TTC549 (cell line): ENCODE results near the gene USP33.
"Not testable (repeated sequence)": the region's sequence is repeated elsewhere in the genome, so short reads cannot be mapped to it uniquely, and the experiment has no call there.

Source experiments
- FAIRE-seq: peaks from 2 replicates; lab custom pipeline; 2012; peaks lifted over from hg19 to GRCh38; lab: Jason Lieb, UNC

The USP33 gene

GRCh38 chr1:77739235-77739634, 20.4 kb downstream of the USP33 start:
- FAIRE-seq, result no peak

- no peak for FAIRE-seq
These were observed 27.6 kb downstream of the USP33 start for GRCh38 chr1:77732090-77732489.

GRCh38 chr1:77725706-77726105, 33.9 kb downstream of the USP33 start:
- no peak for FAIRE-seq

DNA sequence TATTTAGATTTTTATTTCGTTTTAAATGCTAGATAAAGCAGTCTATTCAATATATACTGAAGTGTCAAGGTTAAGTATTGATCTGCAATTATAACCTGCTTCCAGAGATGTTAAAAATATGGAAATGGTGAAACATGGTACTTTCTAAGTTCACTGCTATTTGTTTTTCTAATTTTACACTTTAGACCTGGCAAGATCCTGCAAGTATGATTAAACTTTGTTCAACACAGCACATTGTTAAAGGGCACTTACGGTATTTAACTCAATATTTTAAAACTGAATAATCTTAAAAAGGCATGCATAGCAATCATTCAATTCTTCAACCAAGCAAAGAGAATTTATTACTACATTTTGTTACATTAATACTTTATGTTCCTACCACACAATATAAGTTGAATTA, 41.5 kb downstream of the USP33 start:
- FAIRE-seq, result no peak

- FAIRE-seq, result no peak
These were observed 43.6 kb downstream of the USP33 start for GRCh38 chr1:77716065-77716464.

- no peak for FAIRE-seq
These were observed 49.9 kb downstream of the USP33 start for GRCh38 chr1:77709727-77710126.

GRCh38 chr1:77706321-77706720, 53.3 kb downstream of the USP33 start:
- no peak for FAIRE-seq

- FAIRE-seq, result no peak
These were observed 54.9 kb downstream of the USP33 start for GRCh38 chr1:77704736-77705135.

- not testable (repeated sequence) for FAIRE-seq
These were observed 60.0 kb downstream of the USP33 start for GRCh38 chr1:77699673-77700072.

DNA sequence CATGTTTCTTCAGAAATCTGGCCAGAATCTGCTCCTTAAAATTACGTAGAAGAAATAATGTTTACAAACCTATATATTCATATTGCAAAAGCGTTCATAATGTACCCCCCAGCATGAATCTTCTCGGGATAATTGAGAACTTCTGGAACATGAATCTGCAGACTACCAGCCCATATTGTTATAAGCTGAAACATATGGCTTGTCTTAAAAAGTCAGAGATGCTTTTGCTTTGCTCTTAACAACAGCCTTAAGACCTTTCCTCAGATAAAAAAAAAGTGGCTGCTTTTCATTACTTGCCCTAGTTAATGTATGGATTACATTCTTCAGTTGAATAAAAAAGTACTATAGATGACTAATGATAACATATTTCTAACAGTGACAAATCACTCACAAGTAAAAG, 62.2 kb downstream of the USP33 start:
- no peak for FAIRE-seq

DNA sequence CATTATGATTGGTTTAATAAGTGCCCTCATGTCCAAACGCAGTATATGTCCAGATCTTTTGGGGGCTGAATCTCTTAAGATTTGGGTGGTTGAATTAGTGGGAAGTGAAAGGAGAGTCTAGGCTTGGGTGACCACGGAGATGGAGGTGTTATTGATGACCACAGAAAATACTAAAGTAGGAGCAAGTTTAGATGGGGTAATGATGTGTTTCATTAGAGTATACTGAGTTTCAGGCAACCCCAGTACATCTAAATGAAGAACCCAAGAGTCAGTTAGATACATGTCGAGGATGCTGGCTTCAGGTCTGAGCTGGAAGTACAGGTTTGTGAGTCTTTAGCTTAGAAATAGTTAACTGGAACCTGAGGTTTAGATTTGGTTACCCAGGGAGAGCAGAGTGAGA, 70.7 kb downstream of the USP33 start:
- no peak for FAIRE-seq

DNA sequence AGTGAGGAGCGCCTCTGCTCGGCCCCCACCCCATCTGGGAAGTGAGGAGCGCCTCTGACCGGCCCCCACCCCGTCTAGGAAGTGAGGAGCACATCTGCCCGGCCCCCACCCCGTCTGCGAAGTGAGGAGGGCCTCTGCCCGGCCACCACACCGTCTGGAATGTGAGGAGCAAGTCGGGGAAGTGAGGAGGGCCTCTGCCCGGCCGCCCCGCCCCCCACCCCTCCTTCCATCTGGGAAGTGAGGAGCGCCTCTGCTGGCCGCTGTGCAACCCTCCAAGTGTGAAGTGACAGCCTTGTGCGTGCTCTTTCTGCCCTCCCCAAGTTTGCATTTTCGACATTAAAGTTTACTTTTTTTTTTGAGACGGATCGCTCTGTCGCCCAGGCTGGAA, 72.1 kb downstream of the USP33 start:
- FAIRE-seq, result no peak

DNA sequence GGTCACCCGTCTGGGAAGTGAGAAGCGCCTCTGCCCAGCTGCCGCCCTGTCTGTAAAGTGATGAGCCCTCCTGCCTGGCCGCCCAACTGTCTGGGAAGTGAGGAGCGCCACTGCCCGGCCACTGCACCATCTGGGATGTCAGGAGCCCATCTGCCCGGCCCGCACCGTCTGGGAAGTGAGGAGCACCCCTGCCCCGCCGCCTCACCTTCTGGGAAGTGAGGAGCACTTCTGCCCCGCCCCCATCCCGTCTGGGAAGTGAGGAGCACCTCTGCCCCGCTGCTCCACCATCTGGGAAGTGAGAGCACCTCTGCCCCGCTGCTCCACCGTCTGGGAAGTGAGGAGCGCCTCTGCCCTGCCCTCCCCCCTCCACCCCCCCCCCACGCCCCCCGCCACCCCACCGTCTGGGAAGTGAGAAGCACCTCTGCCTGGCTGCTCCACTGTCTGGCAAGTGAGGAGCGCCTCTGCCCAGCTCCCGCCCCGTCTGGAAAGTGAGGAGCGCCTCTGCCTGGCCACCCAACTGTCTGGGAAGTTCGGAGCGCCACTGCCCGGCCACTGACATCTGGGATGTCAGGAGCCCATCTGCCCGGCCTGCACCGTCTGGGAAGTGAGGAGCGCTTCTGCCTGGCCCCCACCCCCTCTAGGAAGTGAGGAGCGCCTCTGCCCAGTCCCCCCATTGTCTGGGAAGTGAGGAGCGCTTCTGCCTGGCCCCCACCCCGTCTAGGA, 72.7 kb downstream of the USP33 start:
- FAIRE-seq, result no peak

DNA sequence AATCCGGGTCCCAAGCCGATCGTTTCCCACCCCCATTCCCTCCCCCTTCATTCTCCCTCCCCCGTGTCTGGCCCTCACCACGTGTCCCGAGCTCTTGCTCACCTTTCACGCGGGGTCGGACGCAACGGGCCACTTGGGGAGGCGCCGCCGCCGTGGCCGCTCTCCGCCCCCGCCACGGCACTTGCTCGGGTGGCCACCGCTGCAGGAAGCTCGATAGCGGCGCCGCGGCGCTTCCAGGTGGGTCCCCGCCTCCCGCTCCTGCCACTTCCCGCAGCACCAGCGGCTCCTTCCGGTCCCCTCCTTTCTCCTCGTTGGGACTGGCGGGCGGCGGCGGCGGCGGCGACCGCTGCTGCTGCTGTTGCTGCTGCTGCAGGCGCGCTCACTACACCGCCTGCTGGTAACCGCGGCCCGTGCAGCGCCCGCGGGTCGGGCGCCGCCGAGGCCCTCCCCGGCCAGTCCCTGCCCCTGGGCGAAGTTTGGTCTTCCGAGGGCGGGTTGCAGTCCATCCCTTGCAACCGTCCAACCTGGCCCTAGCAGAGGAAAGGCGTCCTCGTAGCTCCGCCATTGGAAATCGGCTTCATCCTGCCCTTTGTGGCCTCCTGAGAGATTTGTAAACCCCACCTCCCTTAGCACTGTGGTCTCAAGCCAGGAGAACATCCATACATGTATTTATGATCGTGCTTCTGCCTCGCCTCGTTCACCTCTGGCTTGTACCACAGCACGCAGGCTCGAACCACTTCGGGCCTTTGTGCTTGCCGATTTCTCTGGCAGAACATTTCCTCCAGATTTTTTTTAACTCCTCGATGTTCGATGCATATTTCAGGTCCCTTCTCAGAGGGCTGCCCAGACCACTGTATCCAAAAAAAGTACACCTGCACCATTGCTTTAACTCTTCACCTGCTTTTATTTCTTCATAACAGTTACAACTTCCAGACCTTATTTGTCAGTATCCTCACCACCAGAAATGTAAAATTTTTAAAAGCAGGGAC, 76.2 kb downstream of the USP33 start:
- no peak for FAIRE-seq

DNA sequence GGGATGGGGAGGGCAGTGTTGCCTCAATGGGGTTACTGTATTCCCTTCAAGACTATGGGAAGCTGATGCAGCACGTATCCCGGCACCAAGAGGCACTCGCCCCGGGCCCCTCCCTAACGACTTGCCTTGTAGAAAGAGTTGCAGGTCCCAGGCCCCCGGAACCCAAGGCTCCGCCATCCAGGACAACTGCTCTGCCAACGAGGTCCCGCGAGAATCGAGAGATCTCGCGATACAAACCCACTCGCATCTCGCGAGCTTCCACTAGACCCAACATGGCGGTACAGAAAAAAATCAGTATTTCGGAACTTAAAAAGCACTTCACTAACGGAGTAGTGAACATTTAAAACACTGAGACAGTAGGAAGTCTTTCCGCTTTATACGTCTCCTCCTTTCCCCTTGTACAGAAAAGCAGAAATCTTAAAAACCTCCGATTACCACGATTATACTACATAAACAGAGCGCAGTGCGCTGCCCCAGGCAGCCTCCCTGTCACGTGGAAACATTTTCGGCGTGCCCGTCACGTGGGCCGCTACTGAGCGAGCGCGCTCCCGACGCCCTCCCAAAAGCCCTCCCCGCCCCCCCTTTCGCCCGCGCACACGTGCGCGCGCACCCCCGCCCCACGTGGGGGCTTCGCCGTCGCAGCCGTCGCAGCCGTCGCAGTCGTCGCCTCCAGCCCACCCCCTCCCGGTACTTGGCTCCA, 77.0 kb downstream of the USP33 start, which contains the start of gene ZZZ3:
Gene ZZZ3, minus strand, starts transcription at position 199 of the 700 bp plus-strand sequence. CDS start 49,304 bp downstream, outside the sequence.
- no peak for FAIRE-seq

- FAIRE-seq, result no peak
These were observed 79.5 kb downstream of the USP33 start for GRCh38 chr1:77680173-77680572.

GRCh38 chr1:77678660-77679610, 80.7 kb downstream of the USP33 start:
- no peak for FAIRE-seq

GRCh38 chr1:77674807-77675206, 84.8 kb downstream of the USP33 start:
- not testable (repeated sequence) for FAIRE-seq

GRCh38 chr1:77673716-77674355, 85.8 kb downstream of the USP33 start:
- no peak for FAIRE-seq

- FAIRE-seq, result no peak
These were observed 86.6 kb downstream of the USP33 start for GRCh38 chr1:77673030-77673429.

GRCh38 chr1:77672374-77672773, 87.3 kb downstream of the USP33 start:
- no peak for FAIRE-seq
